ENCODE measurements around the gene AVPR2.
A peak's percentile ranks its signal among the peaks of the same experiment; 100 is the strongest.

Gene AVPR2

GRCh38 chrX:153885968-153886903 lies 18.2 kb upstream of the AVPR2 start, which contains the start of gene L1CAM:
Gene L1CAM (minus strand): TSS chrX:153886173. CDS start chrX:153875836, 10,337 bp downstream.
- DNase-seq (ENCODE audit: low spot score) = peak; percentile 14

- DNase-seq (ENCODE audit: low spot score) = no peak
Observed at GRCh38 chrX:153886915-153887314, 17.6 kb upstream of the AVPR2 start.

GRCh38 chrX:153887385-153887784 lies 17.1 kb upstream of the AVPR2 start:
- DNase-seq (ENCODE audit: low spot score) = no peak

GRCh38 chrX:153888344-153888743 lies 16.1 kb upstream of the AVPR2 start:
- no peak for DNase-seq (ENCODE audit: low spot score)

- no peak for DNase-seq (ENCODE audit: low spot score)
Observed at GRCh38 chrX:153889123-153889522, 15.3 kb upstream of the AVPR2 start.

- no peak for DNase-seq (ENCODE audit: low spot score)
Observed at GRCh38 chrX:153897899-153898298, 6.6 kb upstream of the AVPR2 start.

- DNase-seq (ENCODE audit: low spot score) = peak; percentile 89
Observed at GRCh38 chrX:153900831-153901752, 3.4 kb upstream of the AVPR2 start.

GRCh38 chrX:153901753-153902140 lies 2.7 kb upstream of the AVPR2 start:
- DNase-seq (ENCODE audit: low spot score) = no peak

- DNase-seq (ENCODE audit: low spot score) = no peak
Observed at GRCh38 chrX:153902385-153902784, 2.1 kb upstream of the AVPR2 start.

- no peak for DNase-seq (ENCODE audit: low spot score)
Observed at GRCh38 chrX:153903238-153903980, 1.1 kb upstream of the AVPR2 start.

- DNase-seq (ENCODE audit: low spot score) = no peak
Observed at GRCh38 chrX:153905481-153906095, 1.1 kb downstream of the AVPR2 start.

- no peak for DNase-seq (ENCODE audit: low spot score)
Observed at GRCh38 chrX:153906126-153906917, 1.8 kb downstream of the AVPR2 start.

GRCh38 chrX:153907456-153907855 lies 3.0 kb downstream of the AVPR2 start:
- DNase-seq (ENCODE audit: low spot score) = no peak

GRCh38 chrX:153908219-153908860 lies 3.9 kb downstream of the AVPR2 start:
- no peak for DNase-seq (ENCODE audit: low spot score)

- no peak for DNase-seq (ENCODE audit: low spot score)
Observed at GRCh38 chrX:153909024-153909979, 4.8 kb downstream of the AVPR2 start.

GRCh38 chrX:153909980-153910360 lies 5.5 kb downstream of the AVPR2 start:
- no peak for DNase-seq (ENCODE audit: low spot score)

- no peak for DNase-seq (ENCODE audit: low spot score)
Observed at GRCh38 chrX:153910446-153910845, 6.0 kb downstream of the AVPR2 start.

GRCh38 chrX:153911798-153912197 lies 7.3 kb downstream of the AVPR2 start:
- DNase-seq (ENCODE audit: low spot score) = no peak

GRCh38 chrX:153913211-153913610 lies 8.7 kb downstream of the AVPR2 start:
- DNase-seq (ENCODE audit: low spot score) = no peak
